Left renal pelvis (tissue), 4 donors: ENCODE results near the gene PPP6R2. TPM values are rescaled to one million over a fixed set of nuclear protein-coding genes. Genes with fewer than 3 reads are reported as not detected.

Experiments
- DNase-seq, 4 donors: peaks; one replicate each; pipeline ENCODE4 v3.0.0-alpha.2; 2013; ENCODE audit warnings: low read depth in 4 of 4, low spot score in 3 of 4
- polyA plus RNA-seq, 4 donors: library from polyadenylated mRNA; unstranded; fragments of 120-200 nt; gene quantifications; one replicate each; pipeline ENCODE4 v1.2.1, GENCODE V29; 2013; ENCODE audit not compliant: insufficient read length in 4 of 4

The PPP6R2 gene
- polyA plus RNA-seq, 4 donors = 30.2 to 58.8 (median 35.4) TPM

- no peak for DNase-seq
Observed at GRCh38 chr22:50481440-50482106, 138.4 kb downstream of the PPP6R2 start, which contains the start of gene ADM2. Gene ADM2, plus strand, starts transcription at chr22:50481543. Its CDS starts 305 bp downstream, at chr22:50481848.

- DNase-seq = no peak
Observed at GRCh38 chr22:50482107-50483074, 139.3 kb downstream of the PPP6R2 start.

- DNase-seq = no peak
Observed at GRCh38 chr22:50483106-50483505, 140.0 kb downstream of the PPP6R2 start.

GRCh38 chr22:50483556-50483955 lies 140.4 kb downstream of the PPP6R2 start:
- no peak for DNase-seq

GRCh38 chr22:50483977-50484853 lies 141.1 kb downstream of the PPP6R2 start:
- DNase-seq = no peak

- DNase-seq = no peak
Observed at GRCh38 chr22:50485221-50486131, 142.3 kb downstream of the PPP6R2 start.

- no peak for DNase-seq
Observed at GRCh38 chr22:50486561-50487289, 143.6 kb downstream of the PPP6R2 start, which contains the start of gene MIOX. Gene MIOX, plus strand, starts transcription at chr22:50486859. Its CDS starts 39 bp downstream, at chr22:50486898.

- no peak for DNase-seq
Observed at GRCh38 chr22:50487290-50488005, 144.3 kb downstream of the PPP6R2 start.

GRCh38 chr22:50488006-50488677 lies 145.0 kb downstream of the PPP6R2 start:
- DNase-seq = no peak

GRCh38 chr22:50488886-50489285 lies 145.8 kb downstream of the PPP6R2 start:
- no peak for DNase-seq

- no peak for DNase-seq
Observed at GRCh38 chr22:50489363-50490243, 146.5 kb downstream of the PPP6R2 start.

GRCh38 chr22:50490531-50491308 lies 147.6 kb downstream of the PPP6R2 start:
- no peak for DNase-seq
